GM23338 (cell line): ENCODE data around the gene ELOVL7. TPM values are rescaled to one million over a fixed set of nuclear protein-coding genes. Genes with fewer than 3 reads are reported as not detected.

Experiments used
- ATAC-seq: fragments of 200-7000 bp; cut with Tn5 transposase; 3 replicates; pipeline ENCODE4 v1.9.1; 2020
- DNase-seq: peaks from one replicate; pipeline ENCODE4 v3.0.0-alpha.2; 2015; ENCODE audit warnings: low spot score
- H2AFZ ChIP-seq: fragments of 200-600 bp; sonication (generic); 2 replicates; pipeline ENCODE4 v1.8.0; 2016; ENCODE audit warnings: antibody characterized with exemption, mild to moderate bottlenecking, moderate library complexity
- H3F3A ChIP-seq: fragments of 200-600 bp; sonication (generic); replicated peaks from 2 replicates; pipeline ENCODE4 v1.8.0; 2017; ENCODE audit warnings: antibody characterized with exemption, mixed run types, low read depth
- H3K27ac ChIP-seq: fragments of 200-600 bp; sonication (generic); 2 replicates; pipeline ENCODE4 v1.6.1; 2016; ENCODE audit warnings: low read depth
- H3K27me3 ChIP-seq: fragments of 200-600 bp; sonication (generic); 2 replicates; pipeline ENCODE4 v1.8.0; 2016; ENCODE audit warnings: mild to moderate bottlenecking, mixed run types, moderate library complexity; ENCODE audit not compliant: insufficient read depth
- H3K36me3 ChIP-seq: fragments of 200-600 bp; sonication (generic); 2 replicates; pipeline ENCODE4 v1.8.0; 2016; ENCODE audit warnings: mild to moderate bottlenecking; ENCODE audit not compliant: insufficient read depth
- H3K4me1 ChIP-seq: fragments of 200-600 bp; sonication (generic); 2 replicates; pipeline ENCODE4 v1.8.0; 2016; ENCODE audit warnings: mild to moderate bottlenecking, moderate library complexity; ENCODE audit not compliant: insufficient read depth
- H3K4me2 ChIP-seq: fragments of 200-600 bp; sonication (generic); 2 replicates; pipeline ENCODE4 v1.7.1; 2017; ENCODE audit warnings: mixed run types
- H3K4me3 ChIP-seq: fragments of 200-600 bp; sonication (generic); 2 replicates; pipeline ENCODE4 v1.6.1; 2016; ENCODE audit warnings: mixed run types
- H3K79me2 ChIP-seq: fragments of 200-600 bp; sonication (generic); replicated peaks from 2 replicates; pipeline ENCODE4 v1.8.0; 2017; ENCODE audit warnings: mild to moderate bottlenecking; ENCODE audit not compliant: insufficient read depth
- H3K9me2 ChIP-seq: fragments of 200-600 bp; sonication (generic); 2 replicates; pipeline ENCODE4 v1.8.0; 2017; ENCODE audit not compliant: insufficient read depth
- H4K20me1 ChIP-seq: fragments of 200-600 bp; sonication (generic); replicated peaks from 2 replicates; pipeline ENCODE4 v1.8.0; 2017; ENCODE audit warnings: mild to moderate bottlenecking; ENCODE audit not compliant: insufficient read depth
- H3K27ac Mint-ChIP-seq: 2 replicates; pipeline ENCODE4 v1.8.0; 2020; ENCODE audit warnings: inconsistent platforms, mild to moderate bottlenecking, moderate library complexity, mixed read lengths
- H3K27me3 Mint-ChIP-seq: 3 replicates; pipeline ENCODE4 v1.8.0; 2022; ENCODE audit warnings: low read depth, mild to moderate bottlenecking, moderate library complexity, mixed read lengths, inconsistent platforms; ENCODE audit not compliant: insufficient read depth, poor library complexity
- H3K36me3 Mint-ChIP-seq: 3 replicates; pipeline ENCODE4 v1.8.0; 2021; ENCODE audit warnings: low read depth, mild to moderate bottlenecking, inconsistent platforms, moderate library complexity, mixed read lengths
- H3K4me1 Mint-ChIP-seq: 3 replicates; pipeline ENCODE4 v1.8.0; 2020; ENCODE audit warnings: mild to moderate bottlenecking, inconsistent platforms, mixed read lengths
- H3K4me3 Mint-ChIP-seq: 3 replicates; pipeline ENCODE4 v1.8.0; 2021; ENCODE audit warnings: moderate library complexity, mild to moderate bottlenecking, inconsistent platforms, mixed read lengths
- H3K9me3 Mint-ChIP-seq: 3 replicates; pipeline ENCODE4 v1.8.0; 2020; ENCODE audit warnings: moderate library complexity, mild to moderate bottlenecking, inconsistent platforms, mixed read lengths
- EZH2 ChIP-seq: fragments of 200-600 bp; sonication (generic); IDR thresholded peaks from one replicate; pipeline ENCODE4 v1.8.0; 2017; ENCODE audit warnings: antibody characterized with exemption, mild to moderate bottlenecking, low read depth; ENCODE audit not compliant: unreplicated experiment
- EZH2phosphoT487 ChIP-seq: fragments of 200-600 bp; sonication (generic); IDR thresholded peaks from one replicate; pipeline ENCODE4 v1.8.1; 2018; ENCODE audit warnings: antibody characterized with exemption; ENCODE audit not compliant: unreplicated experiment
- JUNB ChIP-seq: IDR thresholded peaks from one replicate; pipeline ENCODE4 v1.6.1; 2016; ENCODE audit warnings: antibody characterized with exemption; ENCODE audit not compliant: unreplicated experiment
- NANOG ChIP-seq: IDR thresholded peaks from 2 replicates; pipeline ENCODE4 v1.6.1; 2016; ENCODE audit warnings: antibody characterized with exemption, borderline replicate concordance
- STAT1 ChIP-seq: IDR thresholded peaks from one replicate; pipeline ENCODE4 v1.6.1; 2016; ENCODE audit warnings: antibody characterized with exemption; ENCODE audit not compliant: unreplicated experiment
- ZNF114 ChIP-seq: fragments of 250-450 bp; sonication (Bioruptor Pico); IDR thresholded peaks from 2 replicates; pipeline ENCODE4 v1.5.0; 2020; ENCODE audit warnings: mild to moderate bottlenecking, moderate library complexity
- polyA plus RNA-seq: library from polyadenylated mRNA; unstranded; fragments of >200 nt; fragmentation: Nextera tagmentation; extraction: Ambion mirVana; gene quantifications from 2 replicates; pipeline ENCODE4 v1.2.1, GENCODE V29; 2016
- total RNA-seq: library from RNA; depleted of rRNA; stranded (reverse); fragments of >200 nt; shearing (Covaris generic); gene quantifications from 2 replicates; pipeline ENCODE4 v1.2.3, GENCODE V29; 2014
- TF ChIP-seq, protein P1 (sequence below): fragments of 250-450 bp; sonication (Bioruptor Pico); IDR thresholded peaks from 2 replicates; pipeline ENCODE4 v1.5.0; 2020; ENCODE audit warnings: mild to moderate bottlenecking, moderate library complexity
- TF ChIP-seq, protein P2 (sequence below): IDR thresholded peaks from 2 replicates; pipeline ENCODE4 v1.6.1; 2016; ENCODE audit warnings: antibody characterized with exemption

Gene ELOVL7
- total and polyA plus RNA-seq, 2 experiments from 2014 or later: 2.3 to 7.0 TPM

DNA sequence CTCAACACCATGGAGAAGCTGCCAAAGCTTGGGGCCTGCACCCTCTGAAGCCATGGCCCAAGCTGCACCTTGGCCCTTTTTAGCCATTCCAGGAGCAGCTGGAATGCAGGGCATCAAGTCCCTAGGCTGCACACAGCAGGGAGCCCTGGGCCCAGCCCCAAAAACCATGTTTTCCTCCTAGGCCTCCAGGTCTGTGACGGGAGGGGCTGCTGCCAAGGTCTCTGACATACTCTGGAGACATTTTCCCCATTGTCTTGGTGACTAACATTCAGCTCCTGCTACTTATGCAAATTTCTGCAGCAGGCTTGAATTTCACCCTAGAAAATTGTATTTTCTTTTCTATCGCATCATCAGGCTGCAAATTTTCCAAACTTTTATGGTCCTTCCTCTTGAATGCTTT, 64.6 kb downstream of the ELOVL7 start (continued):
- TF ChIP-seq, protein P1, sequence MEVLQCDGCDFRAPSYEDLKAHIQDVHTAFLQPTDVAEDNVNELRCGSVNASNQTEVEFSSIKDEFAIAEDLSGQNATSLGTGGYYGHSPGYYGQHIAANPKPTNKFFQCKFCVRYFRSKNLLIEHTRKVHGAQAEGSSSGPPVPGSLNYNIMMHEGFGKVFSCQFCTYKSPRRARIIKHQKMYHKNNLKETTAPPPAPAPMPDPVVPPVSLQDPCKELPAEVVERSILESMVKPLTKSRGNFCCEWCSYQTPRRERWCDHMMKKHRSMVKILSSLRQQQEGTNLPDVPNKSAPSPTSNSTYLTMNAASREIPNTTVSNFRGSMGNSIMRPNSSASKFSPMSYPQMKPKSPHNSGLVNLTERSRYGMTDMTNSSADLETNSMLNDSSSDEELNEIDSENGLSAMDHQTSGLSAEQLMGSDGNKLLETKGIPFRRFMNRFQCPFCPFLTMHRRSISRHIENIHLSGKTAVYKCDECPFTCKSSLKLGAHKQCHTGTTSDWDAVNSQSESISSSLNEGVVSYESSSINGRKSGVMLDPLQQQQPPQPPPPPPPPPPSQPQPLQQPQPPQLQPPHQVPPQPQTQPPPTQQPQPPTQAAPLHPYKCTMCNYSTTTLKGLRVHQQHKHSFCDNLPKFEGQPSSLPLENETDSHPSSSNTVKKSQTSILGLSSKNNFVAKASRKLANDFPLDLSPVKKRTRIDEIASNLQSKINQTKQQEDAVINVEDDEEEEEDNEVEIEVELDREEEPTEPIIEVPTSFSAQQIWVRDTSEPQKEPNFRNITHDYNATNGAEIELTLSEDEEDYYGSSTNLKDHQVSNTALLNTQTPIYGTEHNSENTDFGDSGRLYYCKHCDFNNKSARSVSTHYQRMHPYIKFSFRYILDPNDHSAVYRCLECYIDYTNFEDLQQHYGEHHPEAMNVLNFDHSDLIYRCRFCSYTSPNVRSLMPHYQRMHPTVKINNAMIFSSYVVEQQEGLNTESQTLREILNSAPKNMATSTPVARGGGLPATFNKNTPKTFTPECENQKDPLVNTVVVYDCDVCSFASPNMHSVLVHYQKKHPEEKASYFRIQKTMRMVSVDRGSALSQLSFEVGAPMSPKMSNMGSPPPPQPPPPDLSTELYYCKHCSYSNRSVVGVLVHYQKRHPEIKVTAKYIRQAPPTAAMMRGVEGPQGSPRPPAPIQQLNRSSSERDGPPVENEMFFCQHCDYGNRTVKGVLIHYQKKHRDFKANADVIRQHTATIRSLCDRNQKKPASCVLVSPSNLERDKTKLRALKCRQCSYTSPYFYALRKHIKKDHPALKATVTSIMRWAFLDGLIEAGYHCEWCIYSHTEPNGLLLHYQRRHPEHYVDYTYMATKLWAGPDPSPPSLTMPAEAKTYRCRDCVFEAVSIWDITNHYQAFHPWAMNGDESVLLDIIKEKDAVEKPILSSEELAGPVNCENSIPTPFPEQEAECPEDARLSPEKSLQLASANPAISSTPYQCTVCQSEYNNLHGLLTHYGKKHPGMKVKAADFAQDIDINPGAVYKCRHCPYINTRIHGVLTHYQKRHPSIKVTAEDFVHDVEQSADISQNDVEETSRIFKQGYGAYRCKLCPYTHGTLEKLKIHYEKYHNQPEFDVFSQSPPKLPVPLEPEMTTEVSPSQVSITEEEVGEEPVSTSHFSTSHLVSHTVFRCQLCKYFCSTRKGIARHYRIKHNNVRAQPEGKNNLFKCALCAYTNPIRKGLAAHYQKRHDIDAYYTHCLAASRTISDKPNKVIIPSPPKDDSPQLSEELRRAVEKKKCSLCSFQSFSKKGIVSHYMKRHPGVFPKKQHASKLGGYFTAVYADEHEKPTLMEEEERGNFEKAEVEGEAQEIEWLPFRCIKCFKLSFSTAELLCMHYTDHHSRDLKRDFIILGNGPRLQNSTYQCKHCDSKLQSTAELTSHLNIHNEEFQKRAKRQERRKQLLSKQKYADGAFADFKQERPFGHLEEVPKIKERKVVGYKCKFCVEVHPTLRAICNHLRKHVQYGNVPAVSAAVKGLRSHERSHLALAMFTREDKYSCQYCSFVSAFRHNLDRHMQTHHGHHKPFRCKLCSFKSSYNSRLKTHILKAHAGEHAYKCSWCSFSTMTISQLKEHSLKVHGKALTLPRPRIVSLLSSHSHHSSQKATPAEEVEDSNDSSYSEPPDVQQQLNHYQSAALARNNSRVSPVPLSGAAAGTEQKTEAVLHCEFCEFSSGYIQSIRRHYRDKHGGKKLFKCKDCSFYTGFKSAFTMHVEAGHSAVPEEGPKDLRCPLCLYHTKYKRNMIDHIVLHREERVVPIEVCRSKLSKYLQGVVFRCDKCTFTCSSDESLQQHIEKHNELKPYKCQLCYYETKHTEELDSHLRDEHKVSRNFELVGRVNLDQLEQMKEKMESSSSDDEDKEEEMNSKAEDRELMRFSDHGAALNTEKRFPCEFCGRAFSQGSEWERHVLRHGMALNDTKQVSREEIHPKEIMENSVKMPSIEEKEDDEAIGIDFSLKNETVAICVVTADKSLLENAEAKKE (CRISPR knock-in tag): no peak
- TF ChIP-seq ZNF114 (CRISPR knock-in tag) (no peak), JUNB (no peak), STAT1 (no peak), EZH2phosphoT487 (no peak)

DNA sequence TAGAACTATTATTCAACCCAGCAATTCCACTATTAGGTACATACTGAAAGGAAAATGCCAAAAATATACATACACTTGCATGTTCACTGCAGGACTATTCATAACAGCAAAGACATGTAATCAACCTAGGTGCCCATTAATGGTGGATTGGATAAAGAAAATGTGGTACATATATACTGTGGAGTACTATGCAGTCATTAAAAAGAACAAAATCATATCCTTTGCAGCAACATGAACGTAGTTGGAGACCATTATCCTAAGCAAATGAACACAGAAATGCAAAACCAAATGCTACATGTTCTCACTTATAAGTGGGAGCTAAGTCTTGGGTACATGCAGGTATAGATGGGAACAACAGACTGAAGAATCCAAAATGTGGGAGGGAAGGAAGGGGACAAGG, 67.7 kb downstream of the ELOVL7 start:
- no peaks in the 10 kb centered on the region for H3K36me3 ChIP-seq
- H3K9me2 ChIP-seq: no peaks in the 10 kb centered on the region
- Mint-ChIP-seq H3K4me1 (peaks cover 15% of the 10 kb centered on the region), H3K27me3 (peaks cover 3% of the 10 kb centered on the region), H3K4me3 (no peak overlapping the region), H3K27ac (no peak overlapping the region), H3K36me3 (peaks cover 6% of the 10 kb centered on the region; the same call in 1 of the 3 replicates), H3K9me3 (peaks cover 6% of the 10 kb centered on the region; the same call in 1 of the 3 replicates)
- no peak overlapping the region for H3K27ac ChIP-seq
- DNase-seq (no peak), ATAC-seq (no peak)
- no peak overlapping the region for H3K4me2 ChIP-seq
- H4K20me1 ChIP-seq: no peaks in the 10 kb centered on the region
- 0 out of 2 replicates have a peak, but pooled peaks cover 4% of the 10 kb centered on the region for H3K4me1 ChIP-seq
- H2AFZ ChIP-seq: no peak overlapping the region
- no peak overlapping the region for H3K4me3 ChIP-seq
- H3K27me3 ChIP-seq: no peaks in the 10 kb centered on the region
- H3F3A ChIP-seq: no peaks in the 10 kb centered on the region
- no peaks in the 10 kb centered on the region for H3K79me2 ChIP-seq
- TF ChIP-seq, protein P1 (CRISPR knock-in tag): no peak
- TF ChIP-seq ZNF114 (CRISPR knock-in tag): no peak
- TF ChIP-seq, protein P2, sequence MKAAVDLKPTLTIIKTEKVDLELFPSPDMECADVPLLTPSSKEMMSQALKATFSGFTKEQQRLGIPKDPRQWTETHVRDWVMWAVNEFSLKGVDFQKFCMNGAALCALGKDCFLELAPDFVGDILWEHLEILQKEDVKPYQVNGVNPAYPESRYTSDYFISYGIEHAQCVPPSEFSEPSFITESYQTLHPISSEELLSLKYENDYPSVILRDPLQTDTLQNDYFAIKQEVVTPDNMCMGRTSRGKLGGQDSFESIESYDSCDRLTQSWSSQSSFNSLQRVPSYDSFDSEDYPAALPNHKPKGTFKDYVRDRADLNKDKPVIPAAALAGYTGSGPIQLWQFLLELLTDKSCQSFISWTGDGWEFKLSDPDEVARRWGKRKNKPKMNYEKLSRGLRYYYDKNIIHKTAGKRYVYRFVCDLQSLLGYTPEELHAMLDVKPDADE: no peak
- no peak for TF ChIP-seq STAT1
- no peak for TF ChIP-seq JUNB
- no peak for TF ChIP-seq EZH2
- no peak for TF ChIP-seq EZH2phosphoT487
- no peak for TF ChIP-seq NANOG
